GM23338 (cell line): ENCODE data around the gene PCSK6. TPM values are rescaled to one million over a fixed set of nuclear protein-coding genes. Genes with fewer than 3 reads are reported as not detected.

Experiments used
- ATAC-seq: fragments of 200-7000 bp; cut with Tn5 transposase; 3 replicates; pipeline ENCODE4 v1.9.1; 2020
- DNase-seq: peaks from one replicate; pipeline ENCODE4 v3.0.0-alpha.2; 2015; ENCODE audit warnings: low spot score
- H2AFZ ChIP-seq: fragments of 200-600 bp; sonication (generic); 2 replicates; pipeline ENCODE4 v1.8.0; 2016; ENCODE audit warnings: antibody characterized with exemption, mild to moderate bottlenecking, moderate library complexity
- H3F3A ChIP-seq: fragments of 200-600 bp; sonication (generic); replicated peaks from 2 replicates; pipeline ENCODE4 v1.8.0; 2017; ENCODE audit warnings: antibody characterized with exemption, mixed run types, low read depth
- H3K27ac ChIP-seq: fragments of 200-600 bp; sonication (generic); 2 replicates; pipeline ENCODE4 v1.6.1; 2016; ENCODE audit warnings: low read depth
- H3K27me3 ChIP-seq: fragments of 200-600 bp; sonication (generic); 2 replicates; pipeline ENCODE4 v1.8.0; 2016; ENCODE audit warnings: mild to moderate bottlenecking, mixed run types, moderate library complexity; ENCODE audit not compliant: insufficient read depth
- H3K36me3 ChIP-seq: fragments of 200-600 bp; sonication (generic); 2 replicates; pipeline ENCODE4 v1.8.0; 2016; ENCODE audit warnings: mild to moderate bottlenecking; ENCODE audit not compliant: insufficient read depth
- H3K4me1 ChIP-seq: fragments of 200-600 bp; sonication (generic); 2 replicates; pipeline ENCODE4 v1.8.0; 2016; ENCODE audit warnings: mild to moderate bottlenecking, moderate library complexity; ENCODE audit not compliant: insufficient read depth
- H3K4me2 ChIP-seq: fragments of 200-600 bp; sonication (generic); 2 replicates; pipeline ENCODE4 v1.7.1; 2017; ENCODE audit warnings: mixed run types
- H3K4me3 ChIP-seq: fragments of 200-600 bp; sonication (generic); 2 replicates; pipeline ENCODE4 v1.6.1; 2016; ENCODE audit warnings: mixed run types
- H3K79me2 ChIP-seq: fragments of 200-600 bp; sonication (generic); replicated peaks from 2 replicates; pipeline ENCODE4 v1.8.0; 2017; ENCODE audit warnings: mild to moderate bottlenecking; ENCODE audit not compliant: insufficient read depth
- H3K9me2 ChIP-seq: fragments of 200-600 bp; sonication (generic); 2 replicates; pipeline ENCODE4 v1.8.0; 2017; ENCODE audit not compliant: insufficient read depth
- H4K20me1 ChIP-seq: fragments of 200-600 bp; sonication (generic); replicated peaks from 2 replicates; pipeline ENCODE4 v1.8.0; 2017; ENCODE audit warnings: mild to moderate bottlenecking; ENCODE audit not compliant: insufficient read depth
- H3K27ac Mint-ChIP-seq: 2 replicates; pipeline ENCODE4 v1.8.0; 2020; ENCODE audit warnings: inconsistent platforms, mild to moderate bottlenecking, moderate library complexity, mixed read lengths
- H3K27me3 Mint-ChIP-seq: 3 replicates; pipeline ENCODE4 v1.8.0; 2022; ENCODE audit warnings: low read depth, mild to moderate bottlenecking, moderate library complexity, mixed read lengths, inconsistent platforms; ENCODE audit not compliant: insufficient read depth, poor library complexity
- H3K36me3 Mint-ChIP-seq: 3 replicates; pipeline ENCODE4 v1.8.0; 2021; ENCODE audit warnings: low read depth, mild to moderate bottlenecking, inconsistent platforms, moderate library complexity, mixed read lengths
- H3K4me1 Mint-ChIP-seq: 3 replicates; pipeline ENCODE4 v1.8.0; 2020; ENCODE audit warnings: mild to moderate bottlenecking, inconsistent platforms, mixed read lengths
- H3K4me3 Mint-ChIP-seq: 3 replicates; pipeline ENCODE4 v1.8.0; 2021; ENCODE audit warnings: moderate library complexity, mild to moderate bottlenecking, inconsistent platforms, mixed read lengths
- H3K9me3 Mint-ChIP-seq: 3 replicates; pipeline ENCODE4 v1.8.0; 2020; ENCODE audit warnings: moderate library complexity, mild to moderate bottlenecking, inconsistent platforms, mixed read lengths
- CREB1 ChIP-seq: fragments of 250-450 bp; sonication (Bioruptor Pico); IDR thresholded peaks from 2 replicates; pipeline ENCODE4 v1.5.0; 2020; ENCODE audit warnings: low read depth, mild to moderate bottlenecking, moderate library complexity
- ETS1 ChIP-seq: IDR thresholded peaks from 2 replicates; pipeline ENCODE4 v1.6.1; 2016; ENCODE audit warnings: antibody characterized with exemption
- EZH2 ChIP-seq: fragments of 200-600 bp; sonication (generic); IDR thresholded peaks from one replicate; pipeline ENCODE4 v1.8.0; 2017; ENCODE audit warnings: antibody characterized with exemption, mild to moderate bottlenecking, low read depth; ENCODE audit not compliant: unreplicated experiment
- EZH2phosphoT487 ChIP-seq: fragments of 200-600 bp; sonication (generic); IDR thresholded peaks from one replicate; pipeline ENCODE4 v1.8.1; 2018; ENCODE audit warnings: antibody characterized with exemption; ENCODE audit not compliant: unreplicated experiment
- JUNB ChIP-seq: IDR thresholded peaks from one replicate; pipeline ENCODE4 v1.6.1; 2016; ENCODE audit warnings: antibody characterized with exemption; ENCODE audit not compliant: unreplicated experiment
- NANOG ChIP-seq: IDR thresholded peaks from 2 replicates; pipeline ENCODE4 v1.6.1; 2016; ENCODE audit warnings: antibody characterized with exemption, borderline replicate concordance
- POLR2AphosphoS5 ChIP-seq: IDR thresholded peaks from 2 replicates; pipeline ENCODE4 v1.6.1; 2016; ENCODE audit warnings: antibody characterized with exemption, low read depth
- STAT1 ChIP-seq: IDR thresholded peaks from one replicate; pipeline ENCODE4 v1.6.1; 2016; ENCODE audit warnings: antibody characterized with exemption; ENCODE audit not compliant: unreplicated experiment
- ZNF114 ChIP-seq: fragments of 250-450 bp; sonication (Bioruptor Pico); IDR thresholded peaks from 2 replicates; pipeline ENCODE4 v1.5.0; 2020; ENCODE audit warnings: mild to moderate bottlenecking, moderate library complexity
- ZNF331 ChIP-seq: fragments of 250-450 bp; sonication (Bioruptor Pico); IDR thresholded peaks from 2 replicates; pipeline ENCODE4 v1.5.0; 2020; ENCODE audit warnings: low read depth, mild to moderate bottlenecking, moderate library complexity
- ZNF462 ChIP-seq: fragments of 250-450 bp; sonication (Bioruptor Pico); IDR thresholded peaks from 2 replicates; pipeline ENCODE4 v1.5.0; 2020; ENCODE audit warnings: mild to moderate bottlenecking, moderate library complexity
- polyA plus RNA-seq: library from polyadenylated mRNA; unstranded; fragments of >200 nt; fragmentation: Nextera tagmentation; extraction: Ambion mirVana; gene quantifications from 2 replicates; pipeline ENCODE4 v1.2.1, GENCODE V29; 2016
- total RNA-seq: library from RNA; depleted of rRNA; stranded (reverse); fragments of >200 nt; shearing (Covaris generic); gene quantifications from 2 replicates; pipeline ENCODE4 v1.2.3, GENCODE V29; 2014
- TF ChIP-seq, protein P1 (sequence below), 2 experiments: fragments of 200-600 bp in 1 of 2; sonication (generic) in 1 of 2; conservative IDR thresholded peaks; 2 replicates each; pipeline versions ENCODE4 v1.5.1 to v1.6.1; 2016 to 2017; ENCODE audit warnings: antibody characterized with exemption in 2 of 2, low read depth in 2 of 2, mild to moderate bottlenecking in 2 of 2, moderate library complexity in 1 of 2
- TF ChIP-seq, protein P2 (sequence below): IDR thresholded peaks from one replicate; pipeline ENCODE4 v1.6.1; 2018; ENCODE audit warnings: antibody characterized with exemption; ENCODE audit not compliant: unreplicated experiment

PCSK6 gene
- total and polyA plus RNA-seq, 2 experiments from 2014 or later = 1.7 to 6.7 TPM

DNA sequence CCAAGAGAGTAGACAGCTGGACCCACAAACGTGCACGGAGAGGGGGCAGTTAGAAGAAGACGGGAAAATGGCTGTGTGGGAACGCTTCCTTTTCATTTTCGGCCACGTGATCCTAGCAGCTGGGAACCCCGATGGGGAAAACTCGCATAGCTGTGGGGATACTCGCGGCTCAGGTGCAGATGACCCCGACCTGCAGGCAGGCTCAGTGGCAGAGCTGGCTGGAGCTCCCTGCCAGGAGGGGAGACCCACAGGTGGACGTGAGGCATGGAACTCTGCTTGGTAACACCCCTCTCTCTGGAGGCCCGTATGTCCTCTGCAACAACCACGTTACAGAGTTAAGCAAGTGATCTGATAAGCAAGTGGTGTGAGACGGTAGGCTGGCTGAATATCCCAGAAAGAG, 109.9 kb downstream of the PCSK6 start:
- no peaks in the 10 kb centered on the region for H3K36me3 Mint-ChIP-seq

More for the DNA sequence above, 109.9 kb downstream of the PCSK6 start:
- no peak for DNase-seq
- Histone ChIP-seq H4K20me1 (no peaks in the 10 kb centered on the region), H3K4me3 (no peak overlapping the region), H2AFZ (no peak overlapping the region), H3K79me2 (no peaks in the 10 kb centered on the region), H3K4me1 (no peaks in the 10 kb centered on the region), H3K27ac (no peak overlapping the region), H3F3A (no peaks in the 10 kb centered on the region), H3K4me2 (no peak overlapping the region), H3K36me3 (no peaks in the 10 kb centered on the region), H3K27me3 (no peaks in the 10 kb centered on the region), H3K9me2 (no peaks in the 10 kb centered on the region)
- no peak; the same call in 2 of the 3 replicates for ATAC-seq
- no peaks in the 10 kb centered on the region for H3K9me3 Mint-ChIP-seq
- no peak overlapping the region for H3K4me3 Mint-ChIP-seq
- TF ChIP-seq EZH2 (no peak), CREB1 (no peak), EZH2phosphoT487 (no peak), JUNB (no peak), STAT1 (no peak), NANOG (no peak), POLR2AphosphoS5 (no peak), ZNF331 (CRISPR knock-in tag) (no peak), ZNF114 (CRISPR knock-in tag) (no peak), ETS1 (no peak), ZNF462 (CRISPR knock-in tag) (no peak)
- TF ChIP-seq, protein P1, sequence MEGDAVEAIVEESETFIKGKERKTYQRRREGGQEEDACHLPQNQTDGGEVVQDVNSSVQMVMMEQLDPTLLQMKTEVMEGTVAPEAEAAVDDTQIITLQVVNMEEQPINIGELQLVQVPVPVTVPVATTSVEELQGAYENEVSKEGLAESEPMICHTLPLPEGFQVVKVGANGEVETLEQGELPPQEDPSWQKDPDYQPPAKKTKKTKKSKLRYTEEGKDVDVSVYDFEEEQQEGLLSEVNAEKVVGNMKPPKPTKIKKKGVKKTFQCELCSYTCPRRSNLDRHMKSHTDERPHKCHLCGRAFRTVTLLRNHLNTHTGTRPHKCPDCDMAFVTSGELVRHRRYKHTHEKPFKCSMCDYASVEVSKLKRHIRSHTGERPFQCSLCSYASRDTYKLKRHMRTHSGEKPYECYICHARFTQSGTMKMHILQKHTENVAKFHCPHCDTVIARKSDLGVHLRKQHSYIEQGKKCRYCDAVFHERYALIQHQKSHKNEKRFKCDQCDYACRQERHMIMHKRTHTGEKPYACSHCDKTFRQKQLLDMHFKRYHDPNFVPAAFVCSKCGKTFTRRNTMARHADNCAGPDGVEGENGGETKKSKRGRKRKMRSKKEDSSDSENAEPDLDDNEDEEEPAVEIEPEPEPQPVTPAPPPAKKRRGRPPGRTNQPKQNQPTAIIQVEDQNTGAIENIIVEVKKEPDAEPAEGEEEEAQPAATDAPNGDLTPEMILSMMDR (conservative IDR thresholded peaks at IDR 0.05; ENCODE audit: low read depth in 2 of 2) = no peak
- TF ChIP-seq, protein P2, sequence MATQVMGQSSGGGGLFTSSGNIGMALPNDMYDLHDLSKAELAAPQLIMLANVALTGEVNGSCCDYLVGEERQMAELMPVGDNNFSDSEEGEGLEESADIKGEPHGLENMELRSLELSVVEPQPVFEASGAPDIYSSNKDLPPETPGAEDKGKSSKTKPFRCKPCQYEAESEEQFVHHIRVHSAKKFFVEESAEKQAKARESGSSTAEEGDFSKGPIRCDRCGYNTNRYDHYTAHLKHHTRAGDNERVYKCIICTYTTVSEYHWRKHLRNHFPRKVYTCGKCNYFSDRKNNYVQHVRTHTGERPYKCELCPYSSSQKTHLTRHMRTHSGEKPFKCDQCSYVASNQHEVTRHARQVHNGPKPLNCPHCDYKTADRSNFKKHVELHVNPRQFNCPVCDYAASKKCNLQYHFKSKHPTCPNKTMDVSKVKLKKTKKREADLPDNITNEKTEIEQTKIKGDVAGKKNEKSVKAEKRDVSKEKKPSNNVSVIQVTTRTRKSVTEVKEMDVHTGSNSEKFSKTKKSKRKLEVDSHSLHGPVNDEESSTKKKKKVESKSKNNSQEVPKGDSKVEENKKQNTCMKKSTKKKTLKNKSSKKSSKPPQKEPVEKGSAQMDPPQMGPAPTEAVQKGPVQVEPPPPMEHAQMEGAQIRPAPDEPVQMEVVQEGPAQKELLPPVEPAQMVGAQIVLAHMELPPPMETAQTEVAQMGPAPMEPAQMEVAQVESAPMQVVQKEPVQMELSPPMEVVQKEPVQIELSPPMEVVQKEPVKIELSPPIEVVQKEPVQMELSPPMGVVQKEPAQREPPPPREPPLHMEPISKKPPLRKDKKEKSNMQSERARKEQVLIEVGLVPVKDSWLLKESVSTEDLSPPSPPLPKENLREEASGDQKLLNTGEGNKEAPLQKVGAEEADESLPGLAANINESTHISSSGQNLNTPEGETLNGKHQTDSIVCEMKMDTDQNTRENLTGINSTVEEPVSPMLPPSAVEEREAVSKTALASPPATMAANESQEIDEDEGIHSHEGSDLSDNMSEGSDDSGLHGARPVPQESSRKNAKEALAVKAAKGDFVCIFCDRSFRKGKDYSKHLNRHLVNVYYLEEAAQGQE = no peak
- H3K4me1 Mint-ChIP-seq = peaks cover 4% of the 10 kb centered on the region; the same call in 1 of the 3 replicates
- H3K27me3 Mint-ChIP-seq = peaks cover 8% of the 10 kb centered on the region
- H3K27ac Mint-ChIP-seq = no peak overlapping the region
